Thymus (tissue), 11 donors: Measurements from ENCODE around the gene RNF34. TPM values are rescaled to one million over a fixed set of nuclear protein-coding genes. Genes with fewer than 3 reads are reported as not detected.
A peak's percentile ranks its signal among the peaks of the same experiment; 100 is the strongest.

Source experiments
- DNase-seq, 9 donors: peaks; one replicate each; pipeline ENCODE4 v3.0.0-alpha.2; 2013; ENCODE audit warnings: low spot score in 9 of 9, low read depth in 6 of 9, missing footprints in 1 of 9
- H3K27ac ChIP-seq, 2 donors: one replicate each; pipeline ENCODE4 v1.5.1; 2013; ENCODE audit warnings: control low read depth in 1 of 2, low read depth in 1 of 2, low read length in 1 of 2, mild to moderate bottlenecking in 1 of 2, moderate library complexity in 1 of 2
- H3K27me3 ChIP-seq, 2 donors: one replicate each; pipeline ENCODE4 v1.5.1; 2013; ENCODE audit warnings: low read length in 1 of 2; ENCODE audit not compliant: control insufficient read depth in 2 of 2, insufficient read depth in 1 of 2
- H3K36me3 ChIP-seq, 2 donors: one replicate each; pipeline ENCODE4 v1.5.1; 2013; ENCODE audit warnings: low read length in 1 of 2, mild to moderate bottlenecking in 1 of 2, moderate library complexity in 1 of 2; ENCODE audit not compliant: control insufficient read depth in 2 of 2, insufficient read depth in 2 of 2
- H3K4me1 ChIP-seq, 2 donors: one replicate each; pipeline ENCODE4 v1.5.1; 2013; ENCODE audit warnings: low read length in 2 of 2; ENCODE audit not compliant: control insufficient read depth in 2 of 2, insufficient read depth in 2 of 2
- H3K4me3 ChIP-seq, 2 donors: one replicate each; pipeline ENCODE4 v1.5.1; 2013; ENCODE audit warnings: low read length in 2 of 2, control low read depth in 1 of 2, mild to moderate bottlenecking in 1 of 2
- H3K9me3 ChIP-seq, 2 donors: one replicate each; pipeline ENCODE4 v1.5.1; 2013; ENCODE audit warnings: low read length in 1 of 2, mild to moderate bottlenecking in 1 of 2; ENCODE audit not compliant: control insufficient read depth in 2 of 2, insufficient read depth in 1 of 2
- WGBS: extraction: QIAGEN DNeasy Blood & Tissue Kit; methylation state at CpG from one replicate; pipeline ENCODE4 v1.1.7; 2013; 5-methylcytosine and 5-hydroxymethylcytosine counted together
- polyA plus RNA-seq: library from polyadenylated mRNA; stranded (reverse); fragments of 200-250 nt; gene quantifications from one replicate; pipeline ENCODE4 v1.2.3, GENCODE V29; 2013
- total RNA-seq: library from RNA; stranded (reverse); fragments of 120-200 nt; gene quantifications from one replicate; pipeline ENCODE4 v1.2.4, GENCODE V29; 2013
- donor health status: healthy.

Gene RNF34
- total and polyA plus RNA-seq, 2 donors = 36.9 to 41.2 TPM

DNA sequence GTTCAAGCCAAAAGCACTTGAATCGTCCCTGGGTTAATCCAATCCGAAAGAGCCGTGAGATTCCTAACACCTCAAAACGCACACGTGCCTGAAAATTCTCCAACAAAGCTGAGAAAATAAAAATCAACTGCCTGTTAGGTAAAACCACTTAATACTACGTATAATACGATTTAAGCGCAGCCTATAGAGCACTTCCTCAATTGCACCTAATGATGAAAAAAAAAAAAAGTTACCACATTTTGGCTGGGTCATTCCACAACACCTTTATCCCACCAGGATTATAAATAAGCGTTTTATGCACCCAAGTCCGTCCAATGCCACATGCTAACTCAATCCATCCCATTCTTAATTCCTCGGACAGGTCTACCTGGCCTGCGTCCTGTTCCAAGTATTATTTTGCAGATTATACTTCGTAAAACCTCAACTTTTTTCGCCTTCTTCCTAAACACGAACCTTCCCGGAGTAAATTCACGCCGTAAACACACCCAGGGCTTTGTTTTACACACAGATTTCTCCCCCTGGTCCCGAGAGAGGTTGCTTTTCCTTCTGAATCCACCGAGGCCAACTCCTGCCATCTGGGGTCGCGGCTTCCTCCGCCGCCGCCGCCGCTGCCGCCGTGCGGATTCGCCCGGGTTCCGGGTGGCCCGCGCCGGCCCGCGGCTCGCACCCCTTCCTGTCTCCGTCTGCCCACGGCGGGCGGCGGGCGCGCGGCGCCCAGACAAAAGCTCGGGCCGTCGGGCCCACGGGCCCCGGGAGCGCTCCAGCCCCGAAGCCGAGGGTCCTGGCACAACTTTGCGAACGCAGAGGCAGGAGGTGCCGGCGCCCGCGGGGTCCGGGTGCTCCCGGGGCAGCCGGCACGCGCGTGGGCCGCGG lies 66.2 kb downstream of the RNF34 start:
- Histone ChIP-seq H3K27me3 (peaks cover 0 to 4% of the 10 kb centered on the region in 2 donors), H3K4me1 (peaks cover 9 to 20% of the 10 kb centered on the region in 2 donors), H3K27ac (peak overlapping the region in 1 of 2 donors; percentile 72), H3K4me3 (peak overlapping the region; percentile 58 to 73), H3K36me3 (peaks cover 5 to 10% of the 10 kb centered on the region in 2 donors), H3K9me3 (no peaks in the 10 kb centered on the region)
- WGBS = 3% methylated on average over 70 of the region's 70 CpGs
- peak in 4 of 9 donors; percentile 17 to 57 (median 24) for DNase-seq

DNA sequence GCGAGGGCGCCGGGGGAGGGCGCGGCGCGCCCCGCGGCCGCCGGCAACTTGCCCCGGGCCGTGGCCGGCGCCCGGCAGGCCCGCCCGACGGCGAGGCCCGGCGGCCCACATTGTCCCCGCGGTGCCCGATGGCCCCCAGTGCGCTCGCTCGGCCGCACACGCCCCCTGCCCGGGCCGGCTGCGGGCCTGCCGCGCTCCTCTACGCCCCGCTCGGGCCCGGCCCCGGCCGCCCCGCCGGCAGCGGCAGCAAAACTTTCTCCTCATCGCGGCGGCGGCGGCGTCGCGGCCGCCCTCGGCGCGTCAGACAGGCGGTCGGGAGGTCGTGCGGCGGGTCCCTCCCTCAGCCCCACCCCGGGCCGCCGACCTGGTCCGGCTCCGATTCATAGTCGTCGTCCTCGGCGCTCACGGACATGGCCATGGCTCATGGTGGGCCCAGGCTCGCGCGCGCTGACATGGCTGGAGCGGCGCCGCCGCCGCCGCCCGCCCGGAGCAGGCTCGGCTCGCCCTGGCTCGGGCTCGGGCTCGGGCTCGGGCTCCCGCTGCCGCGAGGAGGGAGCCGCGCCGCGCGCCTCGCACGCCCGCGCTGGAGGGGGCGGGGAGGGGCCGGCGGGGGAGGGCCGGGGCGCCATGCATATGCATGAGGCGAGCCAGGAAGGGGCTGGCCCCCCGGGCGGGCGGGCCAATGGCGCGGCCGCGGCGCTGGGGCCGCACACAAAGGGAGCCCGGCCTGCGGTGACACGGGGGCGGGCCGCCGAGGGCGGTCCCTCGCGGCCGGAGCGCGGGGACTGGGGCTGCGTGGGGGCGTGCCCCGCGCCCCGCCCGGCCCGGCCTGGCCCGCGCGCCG lies 67.1 kb downstream of the RNF34 start:
- peak in 8 of 9 donors; percentile 35 to 92 (median 79) for DNase-seq

DNA sequence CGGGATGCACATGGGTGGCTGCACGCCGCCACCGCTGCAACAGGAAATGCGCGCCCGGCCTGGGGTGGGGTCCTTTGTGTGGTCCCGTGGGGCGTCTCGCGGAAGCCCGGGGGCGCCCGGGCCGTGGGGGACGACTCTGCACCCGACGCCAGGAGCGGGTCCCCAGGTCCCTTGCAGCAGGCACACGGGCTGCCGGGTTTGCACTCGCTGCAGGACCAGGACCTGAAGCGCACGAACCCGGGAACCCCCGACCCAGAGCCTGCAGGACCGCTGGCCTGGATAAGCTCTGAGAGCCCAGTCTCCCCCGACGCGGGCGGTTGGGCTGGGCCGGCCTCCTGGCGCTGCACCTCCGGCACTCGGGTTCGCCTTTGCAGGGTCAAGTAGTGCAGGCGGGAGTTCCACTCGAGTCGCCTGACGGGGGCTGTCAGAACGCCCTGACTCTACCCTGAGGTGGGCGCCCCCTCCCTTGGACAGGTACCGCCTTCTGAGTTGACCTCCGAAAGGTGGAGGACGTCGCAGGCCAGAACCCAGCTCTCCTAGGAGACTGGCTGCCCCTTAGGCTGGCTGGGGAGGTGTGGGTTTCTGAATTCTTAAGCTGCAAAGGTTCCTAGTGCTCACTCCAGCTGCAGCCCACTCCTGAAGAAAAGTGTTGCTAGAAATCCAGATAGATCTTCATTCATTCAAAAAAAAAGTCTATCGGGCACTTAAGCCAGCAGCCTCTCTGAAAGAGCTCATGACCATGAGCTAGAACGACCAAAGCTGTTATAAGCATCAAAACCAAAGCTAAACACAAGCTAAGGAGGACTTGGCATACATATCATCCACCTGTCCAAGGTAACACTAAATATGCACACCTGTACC lies 68.0 kb downstream of the RNF34 start:
- H3K27me3 ChIP-seq = peaks cover 0 to 4% of the 10 kb centered on the region in 2 donors
- H3K4me3 ChIP-seq = peak overlapping the region; percentile 58 to 73
- H3K9me3 ChIP-seq = no peaks in the 10 kb centered on the region
- peaks cover 9 to 20% of the 10 kb centered on the region in 2 donors for H3K4me1 ChIP-seq
- H3K36me3 ChIP-seq = peaks cover 5% of the 10 kb centered on the region in 2 donors
- peak overlapping the region; percentile 47 to 69 for H3K27ac ChIP-seq
- DNase-seq = peak in 1 of 9 donors; percentile 6
- 17% methylated on average over 48 of the region's 48 CpGs for WGBS

More for the DNA sequence above, 67.1 kb downstream of the RNF34 start:
- peaks cover 0 to 4% of the 10 kb centered on the region in 2 donors for H3K27me3 ChIP-seq
- H3K27ac ChIP-seq = peak overlapping the region in 1 of 2 donors; percentile 80
- H3K4me3 ChIP-seq = peak overlapping the region; percentile 58 to 73
- H3K4me1 ChIP-seq = peaks cover 9 to 20% of the 10 kb centered on the region in 2 donors
- under 1% methylated on average over 139 of the region's 139 CpGs for WGBS
- peaks cover 5 to 6% of the 10 kb centered on the region in 2 donors for H3K36me3 ChIP-seq
- H3K9me3 ChIP-seq = no peaks in the 10 kb centered on the region

DNA sequence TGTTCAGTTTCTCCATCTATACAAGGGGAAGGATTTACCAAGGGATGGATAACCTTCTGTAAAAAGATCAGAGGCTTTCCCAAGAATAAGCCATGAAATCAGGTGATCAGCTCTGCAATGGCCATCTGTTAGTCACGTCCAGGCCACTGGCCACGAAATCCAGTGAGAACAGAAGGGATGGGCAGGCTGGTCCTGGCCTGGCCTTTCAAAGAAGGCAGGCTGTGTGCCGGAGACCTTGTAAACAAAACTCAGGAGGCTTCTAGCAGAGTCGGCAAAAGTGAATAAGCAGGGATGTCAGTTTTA lies 68.5 kb downstream of the RNF34 start:
- H3K4me1 ChIP-seq = peaks cover 9 to 20% of the 10 kb centered on the region in 2 donors
- H3K27ac ChIP-seq = no peak overlapping the region
- DNase-seq = no peak
- no peaks in the 10 kb centered on the region for H3K9me3 ChIP-seq
- 94% methylated on average over 4 of the region's 4 CpGs for WGBS
- H3K4me3 ChIP-seq = no peak overlapping the region
- peaks cover 0 to 4% of the 10 kb centered on the region in 2 donors for H3K27me3 ChIP-seq
- peaks cover 5% of the 10 kb centered on the region in 2 donors for H3K36me3 ChIP-seq

DNA sequence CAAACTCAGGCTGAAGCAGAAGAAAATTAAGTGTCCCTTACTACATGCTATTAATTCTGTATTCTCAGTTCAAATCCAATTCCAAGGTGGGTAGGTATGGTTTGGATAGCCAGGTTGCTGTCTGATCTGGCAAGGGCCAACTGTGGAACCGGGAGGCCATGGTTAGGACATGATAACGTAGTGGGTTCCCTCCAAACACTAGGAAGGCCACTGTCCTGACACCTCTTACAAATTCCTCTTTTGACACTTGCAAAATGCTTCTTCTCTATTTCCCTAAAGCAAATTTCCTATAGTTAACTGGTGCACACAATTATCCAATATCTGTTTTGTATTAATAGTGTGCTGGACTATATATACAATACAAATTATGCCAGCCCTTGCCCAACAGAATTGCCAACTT lies 70.8 kb downstream of the RNF34 start:
- WGBS = 99% methylated on average over 2 of the region's 2 CpGs
- no peak overlapping the region for H3K4me3 ChIP-seq
- no peaks in the 10 kb centered on the region for H3K9me3 ChIP-seq
- H3K36me3 ChIP-seq = no peaks in the 10 kb centered on the region
- no peak for DNase-seq
- H3K27ac ChIP-seq = no peak overlapping the region
- H3K4me1 ChIP-seq = peaks cover 4 to 12% of the 10 kb centered on the region in 2 donors
- H3K27me3 ChIP-seq = peaks cover 0 to 4% of the 10 kb centered on the region in 2 donors

DNA sequence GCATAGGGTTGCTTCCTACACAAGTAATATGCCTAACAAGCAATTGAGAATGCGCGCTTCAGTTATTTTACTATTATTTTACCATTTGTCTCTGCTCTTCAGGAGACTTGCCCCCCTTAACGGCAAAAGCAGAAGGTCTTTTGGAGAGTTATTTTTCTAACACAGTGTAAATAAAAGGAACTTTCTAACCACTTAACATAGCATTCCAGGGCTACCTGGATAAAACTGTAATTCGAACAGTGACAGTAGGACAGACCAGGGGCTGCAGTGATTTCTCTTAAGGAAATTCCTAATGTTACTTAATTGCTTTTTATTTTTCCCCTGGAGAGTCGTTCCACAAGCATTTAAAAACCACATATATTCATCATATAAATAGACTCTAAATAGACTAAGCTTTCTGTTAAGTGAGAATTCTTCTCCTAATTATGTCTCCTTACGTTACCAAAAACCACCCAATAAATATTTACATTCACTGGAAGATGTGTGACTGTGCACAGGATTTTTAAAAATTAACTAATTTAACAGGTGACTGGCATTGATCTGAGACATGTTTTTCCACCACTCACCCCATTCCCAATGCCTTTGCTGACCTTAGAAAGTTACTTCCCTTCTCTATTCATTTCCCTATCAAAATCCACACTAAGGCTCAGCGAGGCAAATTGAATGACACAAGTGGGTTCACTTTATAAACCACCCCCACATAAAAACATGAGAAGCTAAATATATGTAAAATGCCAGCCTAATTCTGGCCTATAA lies 72.4 kb downstream of the RNF34 start:
- Histone ChIP-seq H3K9me3 (no peaks in the 10 kb centered on the region), H3K36me3 (no peaks in the 10 kb centered on the region), H3K27me3 (peaks cover 0 to 4% of the 10 kb centered on the region in 2 donors), H3K27ac (no peak overlapping the region), H3K4me1 (peaks cover 0 to 7% of the 10 kb centered on the region in 2 donors), H3K4me3 (no peak overlapping the region)
- 97% methylated on average over 7 of the region's 7 CpGs for WGBS
- DNase-seq = no peak
